Anterior cingulate cortex (tissue), 58 donors: Measurements from ENCODE around the gene FNDC3B.
A peak's percentile ranks its signal among the peaks of the same experiment; 100 is the strongest.

ENCODE experiments used
- DNase-seq, 58 donors: peaks; one replicate each; lab custom pipeline; 2025; lab: John Stamatoyannopoulos, UW

Gene FNDC3B

DNA sequence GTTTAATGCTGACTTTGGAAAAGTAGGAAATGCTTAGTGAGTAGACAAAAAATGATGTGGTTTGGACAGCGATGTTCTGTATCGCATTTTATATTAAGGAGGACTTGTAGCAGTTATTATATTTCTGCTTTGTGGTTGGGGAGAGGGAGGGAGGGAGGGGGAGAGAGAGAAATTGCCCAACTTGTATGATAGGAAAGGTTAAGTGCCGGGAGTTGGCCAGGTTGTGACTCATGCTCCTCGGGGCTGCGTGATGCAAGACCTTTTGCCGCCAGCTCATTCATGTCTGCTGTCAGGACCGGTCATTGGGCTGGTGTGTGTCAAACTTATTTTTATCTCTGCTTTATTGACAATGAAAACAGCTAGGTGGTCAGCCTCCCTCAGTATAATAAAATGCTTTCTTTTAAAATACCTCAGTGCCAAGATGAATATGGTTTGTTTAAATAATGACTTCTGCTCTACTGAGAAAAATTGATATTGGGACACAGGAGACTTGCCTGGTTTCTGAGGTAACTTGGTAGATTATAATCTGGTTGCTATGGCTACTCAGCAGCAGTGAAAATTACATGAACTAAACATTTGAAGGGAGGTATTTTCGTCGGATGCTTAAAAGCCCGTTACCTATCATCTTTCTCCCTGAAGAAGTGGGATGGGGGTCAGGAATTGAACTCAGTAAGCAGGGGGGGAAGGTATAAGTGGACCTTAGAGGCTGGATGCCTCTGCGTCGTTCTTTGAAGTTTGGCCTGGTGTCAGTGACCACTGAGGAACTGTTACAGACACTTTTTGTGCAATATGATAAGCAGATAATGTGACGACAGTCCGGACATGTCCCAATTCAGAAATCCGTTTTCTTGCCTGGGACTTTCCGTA lies 90.7 kb downstream of the FNDC3B start:
- peak in 4 of 58 donors; percentile 2 to 26 (median 3) for DNase-seq

- no peak for DNase-seq
Measured at GRCh38 chr3:172130717-172131050, 91.3 kb downstream of the FNDC3B start.

GRCh38 chr3:172131746-172132145 lies 92.4 kb downstream of the FNDC3B start:
- no peak for DNase-seq

DNA sequence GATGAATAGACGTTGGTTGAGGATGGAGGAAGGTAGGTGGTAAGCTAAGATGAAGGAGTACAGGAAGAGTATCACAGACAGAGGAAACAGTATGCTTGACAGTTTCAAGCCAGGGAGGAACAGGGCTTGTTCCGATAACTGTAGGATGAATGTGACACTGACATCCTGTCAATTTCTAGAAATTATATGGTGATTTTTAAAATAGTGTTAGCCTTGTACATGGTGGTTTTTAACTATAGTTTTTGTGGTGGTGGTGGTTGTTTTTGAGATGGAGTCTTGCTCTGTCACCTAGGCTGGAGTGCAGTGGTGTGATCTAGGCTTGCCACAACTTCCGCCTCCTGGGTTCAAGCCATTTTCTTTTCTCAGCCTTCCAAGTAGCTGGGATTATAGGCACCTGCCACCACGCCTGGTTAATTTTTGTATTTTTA lies 92.8 kb downstream of the FNDC3B start:
- no peak for DNase-seq

- no peak for DNase-seq
Measured at GRCh38 chr3:172132721-172133311, 93.4 kb downstream of the FNDC3B start.

GRCh38 chr3:172133838-172134237 lies 94.5 kb downstream of the FNDC3B start:
- no peak for DNase-seq

- DNase-seq, result no peak
Measured at GRCh38 chr3:172134352-172134751, 95.0 kb downstream of the FNDC3B start.

DNA sequence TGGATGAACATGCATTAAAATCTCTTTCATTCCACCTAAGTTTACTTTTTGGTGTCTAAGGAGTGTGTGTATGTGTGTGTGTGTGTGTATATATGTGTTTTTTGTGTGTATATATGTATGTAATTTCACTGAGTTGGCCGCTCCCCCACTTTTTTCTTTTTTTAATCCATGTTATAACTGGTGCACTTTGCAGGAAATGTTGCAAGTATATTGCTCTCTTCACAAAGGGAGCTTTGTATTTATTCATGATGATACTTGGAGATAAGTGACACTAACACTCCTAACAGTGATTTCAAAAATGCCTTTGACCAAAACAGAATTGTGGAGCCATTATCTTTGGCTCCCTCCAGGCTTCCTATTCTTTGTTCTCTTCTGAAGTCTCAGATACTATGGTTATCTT lies 95.8 kb downstream of the FNDC3B start:
- no peak for DNase-seq

- DNase-seq, result no peak
Measured at GRCh38 chr3:172135820-172136219, 96.4 kb downstream of the FNDC3B start.

DNA sequence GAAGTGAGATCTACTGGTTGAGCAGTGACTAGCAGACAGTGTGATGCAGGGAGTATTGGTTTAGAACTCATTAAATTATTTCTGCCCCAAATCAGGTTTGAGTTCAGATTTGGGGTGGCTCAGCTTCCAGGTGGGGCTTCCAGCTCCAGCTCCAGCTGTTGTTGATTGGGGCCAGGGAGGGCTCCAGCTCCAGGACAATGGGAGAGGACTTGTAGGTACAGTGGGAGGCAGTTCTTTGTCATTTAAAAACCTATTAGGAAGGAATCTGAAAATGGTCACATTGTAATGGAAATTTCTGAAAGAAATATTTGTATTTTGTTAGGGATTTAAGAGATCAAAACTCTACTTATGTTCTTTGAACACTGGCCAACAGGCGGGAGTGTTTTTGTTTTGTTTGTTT lies 97.0 kb downstream of the FNDC3B start:
- no peak for DNase-seq

DNA sequence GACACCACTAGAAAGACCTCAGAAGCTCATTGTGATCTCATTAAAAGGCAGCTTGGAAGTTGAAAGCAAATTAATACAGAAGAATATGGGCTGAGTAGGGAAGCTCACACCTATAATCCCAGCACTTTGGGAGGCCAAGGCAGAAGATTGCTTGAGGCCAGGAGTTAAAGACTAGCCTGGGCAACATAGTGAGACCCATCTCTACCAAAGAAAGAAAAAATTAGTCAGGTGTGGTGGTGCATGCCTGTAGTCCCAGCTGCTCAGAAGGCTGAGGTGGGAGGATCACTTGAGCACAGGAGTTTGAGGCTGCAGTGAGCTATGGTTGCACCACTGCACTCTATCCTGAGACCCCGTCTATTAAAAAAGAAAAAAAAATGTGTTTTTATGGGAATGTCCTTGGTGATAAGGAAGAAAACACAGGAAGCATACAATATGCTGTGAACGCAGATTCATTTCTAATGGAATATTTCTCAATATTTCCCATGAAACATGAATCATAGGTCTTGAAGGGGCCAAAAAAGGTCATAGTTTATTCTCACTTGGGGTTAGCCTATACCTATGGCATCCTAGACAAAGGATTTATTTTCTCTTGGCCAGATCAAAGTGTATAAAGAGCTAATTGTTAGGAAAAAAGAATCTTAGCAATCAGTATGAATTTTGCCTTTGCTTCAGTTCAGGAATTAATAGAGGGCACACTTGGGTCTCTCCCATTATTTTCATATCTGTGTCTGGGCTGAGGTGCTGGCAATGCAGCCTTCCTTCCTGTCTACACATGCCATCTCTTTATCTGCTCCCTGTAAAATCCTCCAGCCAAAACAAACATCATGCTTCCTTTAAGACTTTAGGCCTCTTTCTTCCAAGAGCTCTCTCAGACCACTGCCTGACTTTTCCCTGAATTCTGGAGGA lies 98.2 kb downstream of the FNDC3B start:
- DNase-seq, result no peak

DNA sequence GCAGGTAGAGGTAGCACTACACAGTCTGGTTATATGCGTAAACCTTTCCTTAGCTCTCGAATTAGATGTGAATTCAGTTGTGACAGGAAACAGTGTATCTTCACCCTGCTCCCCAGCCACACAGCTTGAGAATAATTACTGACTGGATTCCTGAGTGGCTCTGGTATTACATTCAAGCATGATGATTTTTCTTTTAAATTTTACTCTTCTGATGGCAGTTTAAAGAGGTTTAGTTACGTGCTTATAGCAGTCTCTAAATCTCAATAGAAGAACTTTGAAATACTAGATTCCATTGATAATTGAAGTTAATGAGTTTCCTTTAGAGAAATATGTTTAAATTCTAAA lies 98.8 kb downstream of the FNDC3B start:
- no peak for DNase-seq

DNA sequence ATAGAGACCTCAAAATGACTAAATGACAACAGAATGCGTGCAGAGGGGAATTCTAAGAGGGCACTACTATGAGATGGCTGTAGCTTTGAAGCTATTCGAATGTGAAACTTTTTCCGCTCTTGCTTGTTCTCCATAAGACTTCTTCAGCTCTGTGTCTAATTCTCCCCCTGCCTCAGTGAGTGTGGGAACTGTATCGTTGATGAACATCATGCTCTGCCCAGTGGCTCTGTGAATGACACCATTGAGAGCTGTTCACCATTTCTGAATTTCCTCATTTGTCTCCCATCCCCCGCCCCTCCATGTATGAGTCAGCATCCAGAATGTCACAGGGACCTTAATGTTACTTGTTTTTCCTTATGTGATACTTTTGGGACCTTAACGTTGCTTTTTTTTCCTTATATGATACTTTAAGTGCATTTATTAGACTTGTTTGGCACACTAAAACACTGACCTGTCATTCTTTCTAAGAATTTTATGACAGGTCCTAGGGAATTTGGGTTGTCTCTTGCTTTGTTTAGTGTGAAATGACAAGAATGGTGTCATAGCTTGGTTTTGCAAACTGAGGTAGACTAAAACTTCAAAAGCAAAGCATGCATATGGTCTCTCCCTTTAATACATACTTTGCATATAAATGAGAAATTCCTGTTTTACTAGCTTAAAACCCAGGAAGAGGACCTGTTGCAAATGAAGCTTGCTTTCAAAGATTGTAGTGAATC lies 99.6 kb downstream of the FNDC3B start:
- DNase-seq, result peak in 40 of 58 donors; percentile 4 to 82 (median 45)

DNA sequence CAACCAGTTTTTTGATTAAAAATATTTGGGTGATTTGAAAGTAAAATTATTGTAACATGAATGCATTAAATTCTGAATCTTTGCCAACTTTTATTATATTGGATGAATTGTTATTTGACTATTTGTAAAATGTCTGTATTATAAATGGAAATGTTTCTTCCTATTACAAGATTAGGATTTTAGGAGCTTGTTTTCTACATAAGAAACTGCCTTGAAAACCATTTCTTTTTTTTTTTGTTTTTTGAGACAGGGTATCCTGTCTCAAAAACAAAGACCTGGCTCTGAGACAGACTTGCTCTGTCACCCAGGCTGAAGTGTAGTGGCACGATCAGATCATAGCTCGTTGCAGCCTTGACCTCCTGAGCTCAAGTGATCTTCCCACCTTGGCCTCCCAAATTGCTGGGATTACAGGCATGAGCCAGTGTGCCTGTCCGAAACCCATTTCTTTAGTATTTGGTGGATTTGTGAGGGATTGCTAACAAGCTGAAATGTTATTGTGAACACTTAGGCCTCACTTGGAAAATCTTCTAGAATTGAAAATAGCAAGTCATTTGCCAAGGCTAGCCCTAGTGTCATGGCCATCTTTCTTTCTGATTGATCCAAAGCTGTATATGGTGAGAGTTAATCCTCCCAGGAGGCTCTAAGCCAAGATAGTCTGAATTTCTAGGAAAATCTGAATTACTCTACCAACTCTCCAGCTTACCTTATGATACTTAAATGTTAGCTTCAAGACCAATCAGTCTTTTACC lies 100.3 kb downstream of the FNDC3B start:
- no peak for DNase-seq

DNA sequence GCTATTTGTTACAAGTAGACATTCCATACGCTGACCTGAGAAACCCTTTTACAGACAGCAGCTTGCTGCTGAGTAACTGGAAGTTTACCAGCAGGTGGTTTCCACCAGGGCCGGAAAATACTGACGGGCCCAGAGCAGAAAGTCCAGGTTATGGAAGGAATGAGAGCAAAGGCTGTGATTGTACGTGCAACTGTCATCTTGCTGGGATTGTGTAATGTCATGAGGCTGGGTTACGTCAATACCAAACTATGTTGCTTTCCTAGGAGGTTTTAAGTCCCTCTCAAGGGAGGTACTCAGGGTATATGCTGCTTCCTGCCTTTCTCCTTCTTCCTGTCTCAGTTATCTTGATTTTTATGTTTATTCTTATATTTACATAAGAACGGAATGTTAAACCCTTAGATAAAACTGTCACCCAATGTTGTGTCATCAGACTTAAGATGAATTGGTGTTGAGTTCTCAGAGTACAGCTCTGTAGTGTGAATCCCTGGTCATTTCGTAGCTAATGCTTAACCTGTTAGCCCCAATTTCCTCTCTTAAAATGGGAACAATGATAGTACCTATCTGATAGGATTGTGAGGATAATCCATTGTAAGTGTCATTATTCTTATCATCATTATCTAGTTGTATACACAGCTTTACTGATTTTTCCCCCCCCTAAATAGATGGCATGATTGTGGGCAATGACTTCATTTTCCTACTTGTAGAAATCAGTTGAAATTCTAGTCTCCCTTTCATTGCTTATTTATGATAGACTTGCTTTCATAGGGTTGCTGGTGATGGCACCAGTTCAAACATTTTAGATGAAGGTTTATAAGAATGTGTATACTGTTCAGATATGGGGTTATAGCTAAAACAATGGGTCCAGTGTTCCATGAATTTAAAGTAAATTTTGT lies 101.4 kb downstream of the FNDC3B start:
- DNase-seq, result no peak

GRCh38 chr3:172142051-172142863 lies 102.9 kb downstream of the FNDC3B start:
- DNase-seq, result no peak

DNA sequence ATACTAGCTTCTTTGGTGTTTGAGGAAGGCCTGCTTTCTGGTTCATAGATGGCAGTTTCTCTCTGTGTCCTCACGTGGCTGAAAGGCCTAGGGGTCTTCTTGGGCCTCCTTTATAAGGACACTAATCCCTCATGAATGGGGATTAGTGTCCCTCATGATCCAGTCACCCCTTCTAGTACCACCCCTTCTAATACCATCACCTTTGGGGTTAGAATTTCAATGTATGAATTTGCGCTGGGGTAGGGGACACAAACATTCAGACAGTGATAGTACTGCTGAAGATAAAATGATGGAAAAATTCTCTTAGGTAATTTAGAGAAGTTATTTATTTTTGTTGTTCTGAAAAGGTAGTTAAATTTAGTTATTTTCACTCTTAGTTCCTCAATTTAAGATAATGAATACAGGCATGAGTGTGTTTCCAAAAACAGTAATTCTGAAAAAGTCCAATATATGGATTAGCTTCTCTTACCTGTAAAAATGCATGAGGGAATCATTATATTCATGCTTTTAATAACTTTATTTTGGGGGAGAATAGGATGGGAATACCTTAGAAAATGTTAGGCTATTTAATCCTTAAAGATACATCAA lies 103.6 kb downstream of the FNDC3B start:
- DNase-seq, result no peak
